ENCODE results near the gene KCNC1. TPM values are rescaled to one million over a fixed set of nuclear protein-coding genes. Genes with fewer than 3 reads are reported as not detected.

Gene KCNC1
- total RNA-seq, 4 donors from 2014 or later: 0.14 TPM; not detected in 3

DNA sequence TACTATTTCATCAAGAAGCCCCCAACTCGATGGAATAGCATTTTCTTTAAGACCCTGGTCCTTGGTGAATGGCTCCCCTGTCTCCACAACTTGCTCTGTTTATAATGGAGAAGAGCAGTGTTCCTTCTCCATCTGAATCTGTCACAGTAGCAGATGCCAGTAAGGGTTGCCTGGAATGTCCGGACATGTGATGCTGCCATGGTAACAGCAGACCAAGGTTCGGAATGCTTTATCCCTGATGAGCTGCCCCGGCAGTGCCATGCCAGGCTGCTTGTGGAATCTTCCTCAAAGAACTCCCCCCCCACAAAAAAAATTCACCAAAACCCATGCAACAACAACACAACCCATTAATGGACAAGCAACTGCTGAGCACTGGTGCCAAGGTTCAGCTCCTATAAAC is 72.5 kb downstream of the KCNC1 start:
- TF ChIP-seq CTCF (IDR thresholded peaks at IDR 0.05): no peak
- no peak for TF ChIP-seq POLR2AphosphoS5 (IDR thresholded peaks at IDR 0.05)
- no peak for TF ChIP-seq EP300 (IDR thresholded peaks at IDR 0.05; ENCODE audit: low read depth)
- TF ChIP-seq POLR2A (IDR thresholded peaks at IDR 0.05): no peak
- 86% methylated on average over 4 of the region's 4 CpGs; no CpG with 5 or more reads in 1 of the 2 donors for WGBS, 2 donors (ENCODE audit: low coverage in 1 of 2)
- Histone ChIP-seq H3K27me3 (no peaks in the 10 kb centered on the region), H3K4me1 (peaks cover 3 to 10% (median 5%) of the 10 kb centered on the region in 4 donors), H3K9me3 (no peaks in the 10 kb centered on the region), H3K4me3 (no peak overlapping the region), H3K36me3 (no peaks in the 10 kb centered on the region), H3K27ac (no peak overlapping the region)
- no peak for DNase-seq
- in situ Hi-C loops (cut with MboI; ENCODE audit: low pct_ligation_motif_present in 1 of 4, low pct_unique_long_range_greater_than_20kb in 1 of 4, low sequenced_read_pairs in 3 of 4): no loop called here
- intact Hi-C loops (cut with DNase I; ENCODE audit: low total_unique reads): no loop called here

- WGBS, 2 donors (ENCODE audit: low coverage in 1 of 2): 86 to 100% methylated on average over 1 of the region's 1 CpG
- H3K9me3 ChIP-seq: no peaks in the 10 kb centered on the region
- in situ Hi-C loops (cut with MboI; ENCODE audit: low pct_ligation_motif_present in 1 of 4, low pct_unique_long_range_greater_than_20kb in 1 of 4, low sequenced_read_pairs in 3 of 4): no loop called here
Observed at GRCh38 chr11:17810041-17810440, 75.5 kb downstream of the KCNC1 start.

DNA sequence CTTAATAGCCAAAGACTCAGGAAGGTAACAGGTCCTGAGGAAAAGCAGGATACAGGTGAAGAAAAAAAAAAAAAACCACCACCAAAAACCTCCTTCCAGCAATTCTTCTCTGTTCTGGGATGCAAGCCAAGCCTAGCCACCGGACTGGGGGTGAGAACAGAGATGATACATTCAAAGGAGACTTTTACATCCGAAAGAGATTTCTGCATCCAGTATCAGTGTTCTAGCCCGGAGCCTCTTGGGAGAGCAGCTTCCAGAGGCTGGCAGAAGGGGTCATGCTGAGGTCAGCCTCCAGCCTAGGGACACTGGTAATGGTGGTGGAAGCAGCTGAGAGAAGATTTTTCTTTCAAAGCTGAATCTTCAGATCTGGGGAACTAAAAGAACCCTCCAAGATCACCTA is 76.2 kb downstream of the KCNC1 start:
- intact Hi-C loops (cut with DNase I; ENCODE audit: low total_unique reads) (no loop called here), in situ Hi-C loops (cut with MboI; ENCODE audit: low pct_ligation_motif_present in 1 of 4, low pct_unique_long_range_greater_than_20kb in 1 of 4, low sequenced_read_pairs in 3 of 4) (no loop called here)
- no peak for DNase-seq
- H3K27ac ChIP-seq: no peak overlapping the region
- no peaks in the 10 kb centered on the region for H3K9me3 ChIP-seq
- H3K4me3 ChIP-seq: no peak overlapping the region
- 63% methylated on average over 3 of the region's 3 CpGs; no CpG with 5 or more reads in 1 of the 2 donors for WGBS, 2 donors (ENCODE audit: low coverage in 1 of 2)
- no peaks in the 10 kb centered on the region for H3K27me3 ChIP-seq
- TF ChIP-seq POLR2A (IDR thresholded peaks at IDR 0.05) (no peak), POLR2AphosphoS5 (IDR thresholded peaks at IDR 0.05) (no peak), CTCF (IDR thresholded peaks at IDR 0.05) (no peak), EP300 (IDR thresholded peaks at IDR 0.05; ENCODE audit: low read depth) (no peak)
- no peaks in the 10 kb centered on the region for H3K36me3 ChIP-seq
- peaks cover 6 to 26% (median 24%) of the 10 kb centered on the region in 4 donors for H3K4me1 ChIP-seq

More at GRCh38 chr11:17810041-17810440, 75.5 kb downstream of the KCNC1 start:
- no peak overlapping the region for H3K27ac ChIP-seq
- peaks cover 6 to 26% (median 24%) of the 10 kb centered on the region in 4 donors for H3K4me1 ChIP-seq
- no peak for DNase-seq
- no peak for TF ChIP-seq POLR2A (IDR thresholded peaks at IDR 0.05)
- TF ChIP-seq EP300 (IDR thresholded peaks at IDR 0.05; ENCODE audit: low read depth): no peak
- TF ChIP-seq CTCF (IDR thresholded peaks at IDR 0.05): no peak
- TF ChIP-seq POLR2AphosphoS5 (IDR thresholded peaks at IDR 0.05): no peak
- H3K27me3 ChIP-seq: no peaks in the 10 kb centered on the region
- intact Hi-C loops (cut with DNase I; ENCODE audit: low total_unique reads): no loop called here
- H3K4me3 ChIP-seq: no peak overlapping the region
- no peaks in the 10 kb centered on the region for H3K36me3 ChIP-seq

DNA sequence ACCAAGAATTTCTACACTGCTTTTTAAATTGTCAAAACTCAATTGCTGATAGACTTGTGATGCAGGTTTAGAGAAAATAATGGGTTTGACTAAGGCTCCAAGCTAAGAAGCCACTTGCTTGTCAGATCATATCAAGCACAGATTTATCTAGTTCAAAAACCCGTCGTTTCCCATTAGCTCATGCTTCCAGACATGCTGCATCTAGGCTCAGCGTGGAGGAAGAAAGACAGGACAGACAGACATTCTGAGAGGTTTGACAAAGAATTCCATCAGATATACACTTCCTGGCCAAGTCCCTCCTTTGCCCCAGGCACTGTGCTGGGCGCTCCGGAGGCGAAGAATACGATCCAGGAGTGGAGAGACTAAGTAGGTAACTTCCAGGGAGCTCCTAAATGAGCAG is 76.8 kb downstream of the KCNC1 start:
- H3K27ac ChIP-seq: no peak overlapping the region
- no peaks in the 10 kb centered on the region for H3K9me3 ChIP-seq
- in situ Hi-C loops (cut with MboI; ENCODE audit: low pct_ligation_motif_present in 1 of 4, low pct_unique_long_range_greater_than_20kb in 1 of 4, low sequenced_read_pairs in 3 of 4) (no loop called here), intact Hi-C loops (cut with DNase I; ENCODE audit: low total_unique reads) (no loop called here)
- H3K36me3 ChIP-seq: no peaks in the 10 kb centered on the region
- WGBS, 2 donors (ENCODE audit: low coverage in 1 of 2): 90 to 95% methylated on average over 6 to 7 of the region's 7 CpGs
- DNase-seq: no peak
- no peak overlapping the region for H3K4me3 ChIP-seq
- TF ChIP-seq POLR2AphosphoS5 (IDR thresholded peaks at IDR 0.05): no peak
- TF ChIP-seq CTCF (IDR thresholded peaks at IDR 0.05): no peak
- no peak for TF ChIP-seq EP300 (IDR thresholded peaks at IDR 0.05; ENCODE audit: low read depth)
- TF ChIP-seq POLR2A (IDR thresholded peaks at IDR 0.05): no peak
- peaks cover 6 to 26% (median 24%) of the 10 kb centered on the region in 4 donors for H3K4me1 ChIP-seq
- H3K27me3 ChIP-seq: no peaks in the 10 kb centered on the region
